MV-4-11 (cell line): ENCODE measurements around the gene CCT6B.
"Not testable (repeated sequence)": the region's sequence is repeated elsewhere in the genome, so short reads cannot be mapped to it uniquely, and the experiment has no call there.

Source experiments
- DNase-seq: peaks from one replicate; lab custom pipeline; 2025; lab: John Stamatoyannopoulos, UW

The CCT6B gene

DNA sequence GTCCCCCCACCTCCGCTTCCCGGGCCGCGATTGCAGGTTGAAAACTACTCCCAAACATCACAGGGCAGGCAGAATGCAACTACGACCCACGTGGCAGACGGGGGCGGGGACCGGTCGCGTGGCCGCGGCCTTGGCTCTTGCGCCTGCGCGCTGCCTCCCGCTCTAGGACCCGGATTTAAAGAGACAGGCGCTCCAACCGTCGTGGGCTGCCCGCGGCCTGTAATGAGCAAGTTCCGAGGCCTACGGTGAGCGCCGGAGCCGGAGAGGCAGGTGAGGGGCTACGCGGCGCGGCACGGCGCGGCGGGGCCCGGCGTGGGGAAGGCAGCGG is 19.1 kb upstream of the CCT6B start, which contains the start of gene LIG3:
TSS of gene LIG3 (plus strand) at position 160 of the 328 bp plus-strand sequence. CDS start 2,494 bp downstream, outside the sequence.
- peak; percentile 87 for DNase-seq

DNA sequence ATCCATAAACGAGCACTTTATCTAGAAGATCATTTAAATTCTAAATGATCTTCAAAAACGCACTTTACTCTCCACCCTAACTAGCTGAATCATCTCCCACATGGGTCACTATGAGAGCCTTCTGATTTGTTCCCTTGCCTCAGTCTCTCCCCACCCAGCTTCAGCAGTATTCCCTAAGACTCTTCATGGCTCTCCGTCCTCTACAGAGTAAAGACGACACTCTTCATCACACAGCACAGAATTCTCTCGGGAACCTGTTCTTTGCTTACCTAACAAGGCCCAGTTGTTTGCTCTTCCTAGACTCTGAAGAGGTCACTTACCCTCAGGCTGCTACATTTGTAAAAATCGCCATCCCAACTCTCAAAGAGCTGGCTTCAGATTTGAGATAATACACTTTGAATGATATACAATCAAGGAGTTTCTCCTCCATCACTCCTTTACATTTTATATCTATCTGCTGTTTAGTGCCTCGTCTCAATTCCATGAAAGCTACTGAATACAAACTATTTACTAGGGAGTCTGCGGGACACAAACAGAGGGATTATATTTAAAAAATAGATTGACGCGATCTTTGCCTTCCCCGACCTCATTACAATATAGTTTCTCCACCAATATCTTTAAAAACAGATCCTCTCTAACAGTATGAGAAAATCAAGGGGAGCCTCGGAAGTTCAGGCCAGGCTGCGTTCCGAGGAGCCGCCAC is 18.5 kb upstream of the CCT6B start:
- no peak for DNase-seq

DNA sequence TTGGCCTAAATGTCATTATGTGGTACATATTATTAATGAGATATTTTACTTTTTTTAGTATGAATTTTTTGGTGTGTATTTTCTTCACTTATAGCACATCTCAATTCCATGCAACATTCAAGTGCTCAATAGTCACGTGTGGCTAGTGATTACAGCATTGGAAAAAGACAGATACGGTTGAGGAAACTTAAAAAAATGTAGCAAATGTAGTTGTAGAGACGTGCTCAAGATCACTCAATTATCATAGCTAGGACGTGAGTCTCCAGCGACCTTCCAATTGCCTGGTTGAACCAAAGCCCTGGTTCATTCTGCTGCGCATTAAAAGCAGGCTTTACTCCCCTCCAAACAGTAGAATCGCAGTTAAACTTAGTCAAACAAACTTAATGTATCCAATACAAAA is 17.9 kb upstream of the CCT6B start:
- DNase-seq = no peak

- DNase-seq = no peak
Measured at GRCh38 chr17:34974794-34975785, 13.8 kb upstream of the CCT6B start.

DNA sequence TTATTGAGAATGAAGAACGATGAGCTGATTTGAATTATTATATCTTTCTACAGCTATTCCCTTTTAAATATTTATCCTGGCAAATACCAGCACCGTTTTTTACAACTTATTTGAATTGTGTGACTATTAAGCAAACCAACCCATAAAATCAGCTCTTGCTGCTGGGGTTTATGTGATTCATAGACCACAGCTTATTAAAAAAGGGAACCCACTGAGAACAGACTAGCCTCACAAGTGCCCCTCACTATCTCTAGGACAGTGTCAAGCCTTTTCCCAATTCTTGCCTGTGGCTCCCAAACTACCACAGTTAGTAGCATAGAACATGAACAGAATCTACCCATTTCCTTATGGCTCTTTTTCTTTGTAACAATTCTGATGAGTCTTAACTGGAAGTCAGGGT is 12.9 kb upstream of the CCT6B start:
- DNase-seq = peak; percentile 72

DNA sequence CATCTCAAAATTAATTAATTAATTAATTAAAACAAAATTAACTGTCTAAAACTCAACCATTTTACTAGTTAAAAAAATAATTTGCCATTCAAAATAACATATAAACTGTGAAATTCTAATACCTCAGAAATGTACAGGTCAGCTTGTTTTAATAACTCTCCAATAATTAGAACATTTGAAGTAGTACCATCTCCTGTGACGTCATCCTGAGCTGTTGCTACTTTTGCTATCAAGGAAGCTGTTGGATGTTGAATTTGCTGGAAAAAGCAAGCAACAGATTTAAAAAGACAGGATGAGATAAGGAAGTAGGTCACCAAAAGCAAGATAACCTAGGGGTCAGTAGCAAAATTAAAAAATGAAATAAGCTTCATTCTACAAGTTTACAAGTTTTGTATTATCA is 2.8 kb downstream of the CCT6B start:
- DNase-seq = no peak

DNA sequence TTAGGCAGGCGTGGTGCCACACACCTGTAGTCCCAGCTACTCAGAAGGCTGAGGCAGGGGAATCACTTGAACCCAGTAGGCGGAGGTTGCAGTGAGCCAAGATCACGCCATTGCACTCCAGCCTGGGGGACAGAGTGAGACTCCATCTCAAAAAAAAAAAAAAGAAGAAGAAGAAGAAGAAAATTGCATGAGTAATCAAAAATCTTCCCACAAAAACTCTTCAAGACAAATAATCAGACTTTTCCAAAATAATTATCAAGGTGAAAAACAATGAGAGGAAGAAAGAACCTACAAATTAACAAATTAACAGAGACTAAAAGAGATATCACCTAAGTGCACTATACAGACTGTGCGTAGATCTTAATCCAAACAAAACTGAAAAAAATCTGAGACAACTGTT is 10.5 kb downstream of the CCT6B start:
- not testable (repeated sequence) for DNase-seq

DNA sequence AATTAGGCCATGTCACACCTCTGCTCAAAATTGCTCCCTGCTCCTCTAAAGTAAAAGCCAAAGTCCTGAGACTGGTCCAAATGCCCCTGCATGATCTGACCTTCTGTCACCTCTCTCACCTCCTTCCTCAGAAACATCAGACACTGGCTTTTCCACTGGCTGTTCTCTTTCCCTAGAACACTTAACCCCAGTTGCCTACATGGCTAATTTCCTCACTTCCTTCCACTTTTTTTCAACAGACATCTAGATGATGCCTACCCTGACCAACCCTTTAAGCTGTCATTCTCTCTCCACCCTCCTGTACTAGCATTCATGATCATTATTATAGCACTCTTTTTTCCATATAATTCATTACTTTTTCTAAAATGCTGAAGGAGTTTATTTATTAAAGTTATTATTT is 31.0 kb downstream of the CCT6B start:
- DNase-seq = peak; percentile 47

- DNase-seq = no peak
Measured at GRCh38 chr17:34926661-34927060, 34.6 kb downstream of the CCT6B start.

GRCh38 chr17:34920676-34921075 is 40.6 kb downstream of the CCT6B start:
- no peak for DNase-seq

DNA sequence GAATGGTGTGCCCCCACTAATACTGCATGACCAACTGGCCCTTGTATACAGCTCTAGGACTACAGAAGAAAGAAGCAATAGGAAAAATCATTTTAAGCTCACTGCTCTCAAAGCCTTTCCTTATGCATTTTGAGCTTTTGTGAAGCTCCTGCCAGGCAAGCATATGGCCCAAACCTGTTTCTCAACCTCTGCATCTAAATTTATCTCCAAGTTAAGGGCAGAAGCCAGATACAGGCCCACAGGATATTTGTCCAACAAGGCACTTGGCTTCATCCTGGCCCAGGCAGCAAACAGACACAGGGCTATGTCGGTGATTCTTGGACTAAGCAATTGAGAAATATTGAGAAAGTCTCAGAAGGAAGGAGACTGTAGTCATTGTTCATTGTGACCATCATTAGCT is 43.9 kb downstream of the CCT6B start:
- no peak for DNase-seq

- DNase-seq = no peak
Measured at GRCh38 chr17:34916120-34916519, 45.1 kb downstream of the CCT6B start.

DNA sequence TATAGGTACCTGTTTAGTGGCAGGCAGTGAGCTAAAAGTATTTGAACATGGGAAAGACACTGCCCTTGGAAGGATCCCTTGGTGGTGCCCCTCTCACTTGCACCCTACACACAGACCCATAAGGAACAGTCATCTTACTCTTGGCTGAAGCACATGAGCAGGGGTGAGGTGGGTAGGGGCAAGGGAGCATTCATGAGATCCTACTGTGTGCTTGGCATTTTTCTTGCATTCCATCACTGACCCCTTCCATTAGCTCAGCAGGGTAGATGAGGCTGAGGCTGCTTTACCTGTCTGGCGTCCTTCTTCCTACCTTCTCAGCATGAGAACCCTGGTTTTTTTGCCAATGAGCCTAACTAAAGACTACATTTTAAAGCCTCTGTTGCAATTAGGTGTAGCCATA is 48.3 kb downstream of the CCT6B start:
- DNase-seq = no peak

DNA sequence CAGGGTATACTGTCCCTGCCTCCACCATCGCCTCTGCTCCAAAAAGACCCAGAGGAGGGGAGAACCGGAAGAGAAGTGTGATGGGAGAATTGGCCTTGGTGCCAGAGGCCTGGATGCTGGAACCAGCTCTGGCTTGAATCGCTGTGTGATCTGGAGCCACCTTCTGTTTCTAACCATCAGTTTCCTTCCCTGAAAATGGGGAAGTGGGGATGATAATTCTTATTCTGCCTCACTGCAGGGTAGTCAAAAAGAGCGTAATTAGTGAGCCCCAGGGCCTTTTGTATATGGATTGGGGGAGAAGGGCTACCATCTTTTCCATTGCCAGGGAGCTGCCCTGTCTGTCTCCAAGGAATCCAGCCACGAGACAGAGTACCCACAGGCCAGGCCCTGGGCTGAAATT is 52.2 kb downstream of the CCT6B start:
- peak; percentile 32 for DNase-seq

GRCh38 chr17:34902831-34903547 is 58.3 kb downstream of the CCT6B start:
- DNase-seq = no peak

DNA sequence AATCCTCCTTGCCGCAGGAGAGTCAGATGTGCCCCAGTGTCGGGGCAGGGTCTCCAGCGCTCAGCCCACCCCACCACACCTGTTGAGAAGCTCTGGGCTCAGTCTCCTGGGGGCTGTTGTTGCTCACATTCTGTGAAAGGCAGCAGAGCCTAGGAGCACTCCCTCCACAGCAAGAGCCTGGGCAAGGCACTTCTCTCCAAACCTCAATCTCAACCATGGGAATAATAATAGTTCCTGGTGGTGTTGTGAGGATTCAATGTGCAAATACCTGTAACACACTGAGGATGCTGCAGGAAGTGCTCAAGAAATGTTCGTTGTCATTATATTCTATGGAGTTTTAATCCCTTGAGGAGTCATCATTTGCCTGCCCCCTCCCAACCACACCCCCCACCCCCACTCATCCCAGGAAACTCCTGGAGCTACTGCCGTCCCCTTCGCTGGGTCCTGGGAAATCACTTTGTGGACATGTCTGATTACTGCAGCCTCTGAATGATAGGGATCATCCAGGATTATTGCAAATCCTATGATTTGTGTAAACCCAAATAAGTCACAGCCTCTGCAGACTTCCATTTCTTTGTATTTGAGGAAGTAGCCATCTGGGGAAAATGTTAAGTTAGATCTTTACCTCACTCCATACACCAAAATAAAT is 61.5 kb downstream of the CCT6B start:
- no peak for DNase-seq

DNA sequence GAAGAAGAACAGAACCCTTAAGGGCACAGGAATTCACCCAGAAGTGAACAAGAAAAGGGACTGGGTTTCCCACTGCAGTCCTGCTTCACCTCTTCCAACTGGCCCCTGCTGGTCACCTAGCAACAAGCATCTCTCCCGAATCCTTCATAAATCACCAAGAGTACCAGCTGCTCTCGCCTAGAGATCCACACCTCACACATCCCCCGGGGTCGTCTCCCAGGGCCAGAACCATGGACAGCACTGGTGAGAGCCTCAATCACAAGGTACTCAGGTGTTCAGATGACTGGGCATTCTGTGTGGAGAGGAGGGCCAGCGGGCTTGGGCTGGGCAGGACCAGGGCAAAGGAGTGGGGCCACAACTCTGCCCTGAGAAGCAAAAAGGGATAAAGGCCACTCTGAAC is 65.9 kb downstream of the CCT6B start:
- DNase-seq = no peak

DNA sequence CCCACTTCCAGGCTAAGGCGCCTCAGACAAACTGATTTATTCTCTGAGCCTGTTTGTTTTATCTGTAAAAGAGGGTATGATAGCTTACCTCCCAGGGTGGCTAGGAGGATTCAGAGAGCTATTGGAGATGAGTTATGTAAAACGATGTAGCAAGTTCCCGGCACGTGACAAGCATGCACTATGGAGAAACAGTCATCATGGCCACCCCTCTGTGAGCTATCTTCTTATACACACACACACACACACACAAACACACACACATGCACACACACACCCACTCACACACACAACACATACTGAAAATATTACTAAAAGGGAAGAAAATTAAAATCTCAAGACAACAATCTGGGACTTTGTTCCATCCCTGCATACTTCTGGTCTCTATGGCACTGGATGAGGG is 66.3 kb downstream of the CCT6B start:
- DNase-seq = no peak

DNA sequence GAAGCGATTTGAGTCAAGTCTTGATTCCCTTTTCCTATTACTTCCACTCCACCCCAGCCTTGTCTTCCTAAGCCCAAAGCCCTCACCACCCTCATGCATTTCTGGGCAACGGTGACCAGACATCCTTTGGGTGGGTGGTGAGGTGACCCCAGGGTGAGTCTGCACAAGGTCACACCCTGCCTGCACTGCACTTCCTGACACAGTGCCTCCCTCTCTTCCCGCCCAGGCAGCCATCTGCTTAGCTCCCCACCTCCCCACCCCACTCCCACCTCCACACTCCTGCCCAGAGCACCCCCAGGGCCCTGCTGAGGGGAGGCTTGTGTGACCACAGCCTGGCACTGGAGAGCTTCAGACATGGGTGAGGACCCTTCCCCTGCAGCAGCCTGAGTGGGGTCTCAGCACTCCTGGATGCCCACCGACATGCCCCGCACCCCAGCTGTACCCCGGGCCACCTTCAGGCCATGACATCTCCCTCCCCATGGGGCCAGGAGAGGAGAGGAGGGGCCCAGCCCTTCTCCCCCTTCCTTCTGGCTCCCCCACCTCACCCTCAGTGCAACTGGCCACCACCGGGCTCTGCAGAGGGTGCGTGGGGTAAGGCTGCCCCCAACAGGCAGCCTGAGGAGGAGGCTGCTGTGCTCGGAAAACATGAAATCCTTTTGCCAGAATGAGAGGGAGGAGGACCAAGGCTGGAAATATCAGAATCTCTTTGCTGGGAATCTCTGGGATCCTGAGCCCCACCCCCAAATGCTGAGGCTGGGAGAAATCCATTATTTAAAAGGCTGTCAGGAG is 68.6 kb downstream of the CCT6B start:
- DNase-seq = no peak

DNA sequence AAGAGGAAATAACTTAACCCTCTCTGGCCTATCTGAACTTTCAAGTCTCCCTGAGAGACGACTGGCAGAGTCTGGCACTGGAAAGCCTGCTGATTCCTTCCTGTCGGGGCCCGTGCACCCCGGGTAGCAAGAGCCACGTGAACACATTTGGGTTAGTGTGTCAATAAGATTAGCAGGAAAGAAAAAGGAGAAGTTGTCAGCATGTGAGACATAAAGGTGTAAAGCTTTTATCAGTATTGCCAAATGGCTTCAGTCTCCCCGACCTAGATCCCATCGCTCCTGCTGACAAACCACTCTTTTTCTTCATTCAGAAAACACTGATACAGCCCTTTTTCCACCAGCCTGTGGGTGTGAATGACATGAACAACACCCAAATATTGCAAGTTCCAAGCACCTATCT is 74.4 kb downstream of the CCT6B start:
- peak; percentile 79 for DNase-seq

GRCh38 chr17:34885076-34885475 is 76.2 kb downstream of the CCT6B start:
- no peak for DNase-seq
